Retinal pigment epithelial cell (primary cell): Measurements from ENCODE around the gene KCNAB1.

Experiments
- DNase-seq: peaks from one replicate; pipeline ENCODE4 v3.0.0-alpha.2; 2010; ENCODE audit warnings: low read depth
- H3K4me3 ChIP-seq: 2 replicates; pipeline ENCODE4 v1.5.1; 2011; ENCODE audit warnings: mild to moderate bottlenecking, low read length, control low read depth, moderate library complexity
- CTCF ChIP-seq: conservative IDR thresholded peaks from 2 replicates; pipeline ENCODE4 v1.5.1; 2011; ENCODE audit warnings: low read depth, low read length, control low read depth, inconsistent platforms

The KCNAB1 gene

DNA sequence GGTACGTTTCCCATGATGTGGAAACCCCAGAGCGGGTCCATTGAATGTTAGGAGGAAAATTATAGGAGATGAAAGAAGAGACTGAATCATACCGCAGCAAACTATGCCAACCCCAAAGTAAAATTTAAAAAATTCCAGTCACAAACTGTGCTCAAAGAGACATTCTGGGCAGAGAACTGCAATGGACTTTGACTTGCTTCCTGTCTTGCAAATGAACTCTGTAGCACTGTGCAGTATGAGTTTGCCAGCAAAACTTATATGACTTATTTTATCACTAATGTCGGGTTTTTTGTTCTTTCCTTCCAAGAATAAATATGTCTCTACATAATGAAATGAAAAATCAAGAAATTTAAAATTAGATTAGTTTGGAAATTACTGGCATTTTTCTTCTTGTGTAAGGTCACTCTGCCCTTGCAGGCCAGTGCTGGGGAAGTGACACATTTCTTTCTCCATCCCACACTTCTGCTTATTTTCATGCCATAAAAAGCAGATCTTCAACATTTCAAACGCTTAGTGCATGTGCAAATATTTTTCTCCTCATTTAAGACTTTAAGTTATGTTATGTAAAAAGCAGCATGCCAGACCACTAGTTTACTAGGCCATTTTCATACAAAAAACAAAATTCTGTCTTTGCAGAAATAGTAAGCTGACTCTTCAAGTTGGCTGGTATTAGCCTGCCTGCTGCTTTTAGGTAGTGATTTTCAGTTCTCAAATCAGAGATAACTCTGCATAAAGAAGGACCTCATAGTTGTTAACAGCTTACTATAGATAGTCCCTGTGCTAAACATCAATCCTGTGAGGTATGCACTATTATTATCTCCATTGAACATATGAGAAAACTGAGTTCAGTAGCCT, 466.8 kb downstream of the KCNAB1 start:
- no peak for TF ChIP-seq CTCF
- no peak overlapping the region for H3K4me3 ChIP-seq
- DNase-seq: no peak

- TF ChIP-seq CTCF: no peak
- no peak overlapping the region for H3K4me3 ChIP-seq
- no peak for DNase-seq
Measured at GRCh38 chr3:156587760-156588069, 467.3 kb downstream of the KCNAB1 start.
